Gastroesophageal sphincter (tissue), 4 donors: ENCODE results near the gene PDLIM7. TPM values are rescaled to one million over a fixed set of nuclear protein-coding genes. Genes with fewer than 3 reads are reported as not detected.
A peak's percentile ranks its signal among the peaks of the same experiment; 100 is the strongest.

Experiments used
- ATAC-seq: fragments of 150-250 bp; one replicate; pipeline ENCODE4 v1.9.1; 2016; ENCODE audit warnings: mild to moderate bottlenecking, moderate library complexity
- H3K27ac ChIP-seq, 4 donors: fragments of 200-600 bp; sonication (generic) in 3 of 4; 1 replicate in 3 of 4; 2 replicates in 1 of 4; pipeline ENCODE4 v1.5.1; 2016 to 2019
- H3K27me3 ChIP-seq: fragments of 200-600 bp; sonication (generic); one replicate; pipeline ENCODE4 v1.5.1; 2019
- H3K36me3 ChIP-seq, 2 donors: fragments of 200-600 bp; sonication (generic); one replicate each; pipeline ENCODE4 v1.5.1; 2019; ENCODE audit warnings: control low read depth in 1 of 2
- H3K4me1 ChIP-seq, 3 donors: fragments of 200-600 bp; sonication (generic); 1 replicate in 2 of 3; 2 replicates in 1 of 3; pipeline ENCODE4 v1.5.1; 2016 to 2019; ENCODE audit warnings: control low read depth in 2 of 3
- H3K4me3 ChIP-seq, 2 donors: fragments of 200-600 bp; sonication (generic); one replicate each; pipeline ENCODE4 v1.5.1; 2019; ENCODE audit warnings: mild to moderate bottlenecking in 1 of 2, moderate library complexity in 1 of 2
- H3K9me3 ChIP-seq, 3 donors: fragments of 200-600 bp; sonication (generic); one replicate each; pipeline ENCODE4 v1.5.1; 2017 to 2019; ENCODE audit warnings: control low read depth in 2 of 3
- CTCF ChIP-seq, 4 experiments: fragments of 200-600 bp in 2 of 4; fragments of 450-650 bp in 2 of 4; sonication (generic) in 1 of 4; IDR thresholded peaks; one replicate each; pipeline ENCODE4 v1.5.1; 2017 to 2019; ENCODE audit warnings: antibody characterized with exemption in 4 of 4, mild to moderate bottlenecking in 2 of 4, moderate library complexity in 2 of 4
- EP300 ChIP-seq: sonication (generic); formaldehyde crosslinking; IDR thresholded peaks from one replicate; pipeline ENCODE4 v1.6.1; 2017; ENCODE audit warnings: antibody characterized with exemption, mild to moderate bottlenecking
- POLR2A ChIP-seq, 2 donors: fragments of 450-650 bp; IDR thresholded peaks; one replicate each; pipeline ENCODE4 v1.6.1; 2017; ENCODE audit warnings: antibody characterized with exemption in 2 of 2, mild to moderate bottlenecking in 2 of 2, moderate library complexity in 1 of 2
- POLR2AphosphoS5 ChIP-seq: sonication (generic); formaldehyde crosslinking; IDR thresholded peaks from one replicate; pipeline ENCODE4 v1.6.1; 2017; ENCODE audit warnings: antibody characterized with exemption
- WGBS, 2 donors: methylation state at CpG; one replicate each; pipeline ENCODE4 v1.1.5; 2018; ENCODE audit warnings: low coverage in 1 of 2; 5-methylcytosine and 5-hydroxymethylcytosine counted together
- total RNA-seq, 4 donors: library from RNA; depleted of rRNA; stranded (reverse); fragments of >200 nt; gene quantifications; one replicate each; pipeline ENCODE4 v1.1.0, GENCODE V29; 2016

PDLIM7 gene
- total RNA-seq, 4 donors from 2014 or later, result 336 to 863 (median 437) TPM

- H3K4me3 ChIP-seq, result peak overlapping the region in 1 of 2 donors; percentile 89
- TF ChIP-seq POLR2AphosphoS5, result no peak
- no peak for TF ChIP-seq POLR2A (IDR thresholded peaks at IDR 0.05)
- TF ChIP-seq CTCF (IDR thresholded peaks at IDR 0.05), result no peak
- TF ChIP-seq EP300, result no peak
- no peaks in the 10 kb centered on the region for H3K9me3 ChIP-seq
- H3K27ac ChIP-seq, result peak overlapping the region in 3 of 4 donors; percentile 91 to 99 (median 95)
- H3K27me3 ChIP-seq, result no peaks in the 10 kb centered on the region
- no peak for ATAC-seq
- H3K36me3 ChIP-seq, result peaks cover 0 to 33% of the 10 kb centered on the region in 2 donors
- 70% methylated on average over 4 of the region's 10 CpGs; no CpG with 5 or more reads in 1 of the 2 donors for WGBS, 2 donors
- H3K4me1 ChIP-seq, result peaks cover 0 to 76% (median 46%) of the 10 kb centered on the region in 3 donors
Observed at GRCh38 chr5:177470759-177471536, 26.5 kb downstream of the PDLIM7 start.

- peaks cover 0 to 43% of the 10 kb centered on the region in 2 donors for H3K36me3 ChIP-seq
- ATAC-seq, result no peak
- H3K4me1 ChIP-seq, result peaks cover 0 to 65% (median 35%) of the 10 kb centered on the region in 3 donors
- 55 to 56% methylated on average over 5 to 6 of the region's 8 CpGs for WGBS, 2 donors
- no peaks in the 10 kb centered on the region for H3K9me3 ChIP-seq
- H3K4me3 ChIP-seq, result no peak overlapping the region
- no peak for TF ChIP-seq EP300
- H3K27me3 ChIP-seq, result no peaks in the 10 kb centered on the region
- peak overlapping the region in 3 of 4 donors; percentile 91 to 99 (median 95) for H3K27ac ChIP-seq
Observed at GRCh38 chr5:177469750-177470525, 27.5 kb downstream of the PDLIM7 start.

GRCh38 chr5:177468685-177469628 is 28.4 kb downstream of the PDLIM7 start:
- WGBS, 2 donors, result 29 to 57% methylated on average over 3 to 8 of the region's 25 CpGs
- no peak overlapping the region for H3K4me3 ChIP-seq
- no peaks in the 10 kb centered on the region for H3K9me3 ChIP-seq
- ATAC-seq, result peak; percentile 67
- no peaks in the 10 kb centered on the region for H3K27me3 ChIP-seq
- TF ChIP-seq CTCF (IDR thresholded peaks at IDR 0.05) (no peak), EP300 (no peak), POLR2AphosphoS5 (peak; percentile 12), POLR2A (IDR thresholded peaks at IDR 0.05) (no peak)
- H3K27ac ChIP-seq, result peak overlapping the region in 3 of 4 donors; percentile 91 to 99 (median 95)
- peaks cover 0 to 51% of the 10 kb centered on the region in 2 donors for H3K36me3 ChIP-seq
- H3K4me1 ChIP-seq, result peaks cover 0 to 56% (median 31%) of the 10 kb centered on the region in 3 donors

- Histone ChIP-seq H3K4me3 (no peak overlapping the region), H3K9me3 (no peaks in the 10 kb centered on the region), H3K36me3 (peaks cover 0 to 56% of the 10 kb centered on the region in 2 donors), H3K27me3 (no peaks in the 10 kb centered on the region), H3K4me1 (peaks cover 0 to 49% (median 31%) of the 10 kb centered on the region in 3 donors), H3K27ac (peak overlapping the region in 3 of 4 donors; percentile 52 to 99 (median 91))
- TF ChIP-seq POLR2AphosphoS5 (no peak), CTCF (IDR thresholded peaks at IDR 0.05) (no peak), EP300 (no peak), POLR2A (IDR thresholded peaks at IDR 0.05) (no peak)
- WGBS, 2 donors, result no CpG with 5 or more reads among the region's 2 CpGs
- no peak for ATAC-seq
Observed at GRCh38 chr5:177468329-177468684, 29.1 kb downstream of the PDLIM7 start.
